DMS 273 treated with DMSO at 0.1 percent for 48 hours (cell line): ENCODE results near the gene LBHD2.
A peak's percentile ranks its signal among the peaks of the same experiment; 100 is the strongest.
"Not testable (repeated sequence)": the region's sequence is repeated elsewhere in the genome, so short reads cannot be mapped to it uniquely, and the experiment has no call there.

Experiments
- DNase-seq: peaks from one replicate; lab custom pipeline; 2025; lab: John Stamatoyannopoulos, UW

LBHD2 gene

DNA sequence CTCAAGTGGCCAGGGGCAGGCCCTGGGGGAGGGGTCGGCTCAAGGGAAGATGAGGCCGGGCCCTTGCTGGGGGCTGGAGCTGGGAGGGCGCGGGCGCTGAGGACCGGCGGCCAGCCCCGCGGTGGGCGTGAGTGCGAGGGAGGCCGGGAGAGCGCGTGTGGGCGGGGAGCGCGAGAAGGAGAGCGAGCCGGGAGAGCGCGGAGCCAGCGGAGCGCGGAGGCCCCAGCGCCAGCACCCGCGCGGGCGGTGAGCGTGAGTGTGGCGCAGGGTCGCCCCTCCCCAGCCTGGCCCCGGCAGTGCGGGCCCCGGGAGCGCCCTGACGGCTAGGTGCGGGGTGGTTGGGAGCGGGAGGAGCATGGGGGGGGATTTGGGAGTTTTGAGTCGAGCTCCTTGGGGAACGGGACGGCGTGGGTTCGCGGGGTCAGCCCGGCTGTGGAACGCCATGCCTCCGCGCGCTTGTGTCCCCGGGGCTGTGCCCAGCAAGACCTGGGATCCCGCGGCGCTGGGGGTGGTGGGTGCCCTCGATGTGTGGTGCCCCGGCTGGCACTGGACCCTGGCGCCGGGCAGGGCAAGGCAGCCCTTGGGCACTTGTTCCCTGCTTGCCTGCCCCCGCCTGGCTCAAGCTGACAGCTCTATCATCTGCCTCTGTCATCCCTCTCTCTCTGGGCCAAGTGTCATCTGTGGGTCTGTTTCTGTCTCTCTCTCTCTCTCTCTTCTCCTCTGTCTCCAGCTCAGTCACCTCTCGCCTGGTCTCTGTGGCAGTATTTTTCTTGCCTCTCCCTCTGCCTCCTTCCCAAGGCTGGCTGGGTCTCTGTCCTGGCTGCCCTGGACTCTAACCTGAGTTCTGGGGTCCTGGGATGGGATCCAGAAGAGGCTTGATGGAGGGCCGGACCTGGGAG, at the start of gene LBHD2:
Gene LBHD2, plus strand, starts transcription at position 190 of the 899 bp plus-strand sequence. CDS start 1,803 bp downstream, outside the sequence.
- DNase-seq, result no peak

DNA sequence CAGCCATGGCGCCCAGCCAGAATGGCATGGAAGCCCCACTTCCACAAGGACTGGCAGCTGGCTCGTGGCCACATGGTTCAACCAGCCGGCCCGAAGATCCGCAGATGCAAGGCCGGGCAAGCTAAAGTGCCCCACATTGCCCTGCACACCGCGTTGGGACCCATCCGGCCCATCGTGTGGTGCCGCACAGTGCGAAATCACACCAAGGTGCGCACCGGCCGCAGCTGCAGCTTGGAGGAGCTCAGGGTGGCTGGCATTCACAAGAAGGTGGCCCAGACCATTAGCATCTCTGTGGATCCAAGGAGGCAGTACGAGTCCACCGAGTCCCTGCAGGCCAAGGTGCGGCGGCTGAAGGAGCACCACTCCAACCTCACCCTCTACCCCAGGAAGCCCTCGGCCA, 42.5 kb upstream of the LBHD2 start:
- DNase-seq, result no peak

DNA sequence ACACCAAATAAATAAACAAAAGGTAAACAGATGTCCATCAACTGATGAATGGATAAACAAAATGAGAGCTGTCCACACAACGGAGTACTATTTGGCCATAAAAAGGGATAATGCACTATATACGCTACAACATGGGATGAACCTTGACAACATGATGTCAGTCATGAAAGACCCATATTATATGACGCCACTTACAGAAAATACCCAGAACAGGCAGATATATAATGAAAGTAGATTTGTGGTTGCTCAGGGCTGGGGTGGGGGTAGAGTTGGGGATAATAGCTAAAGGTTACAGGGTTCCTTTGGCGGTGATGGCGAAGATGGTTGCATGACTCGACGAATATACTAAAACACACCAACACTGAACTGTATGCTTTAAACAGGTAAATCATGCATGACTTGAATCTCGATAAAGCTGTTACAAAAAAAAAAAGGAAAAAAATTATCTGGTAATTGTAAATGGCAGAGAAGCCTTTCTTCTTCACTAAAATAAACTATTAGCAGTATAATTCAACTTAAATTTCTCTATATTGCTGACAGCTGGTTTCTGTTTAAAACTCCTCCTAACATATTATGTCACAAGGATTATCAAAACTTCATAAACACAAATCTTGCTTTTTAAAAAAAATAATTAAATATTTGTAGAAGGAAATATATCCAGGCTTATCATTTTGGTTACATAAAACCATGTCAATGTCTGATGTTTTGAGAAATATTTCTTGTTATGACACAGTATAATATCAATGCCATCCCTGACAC, 40.6 kb upstream of the LBHD2 start:
- no peak for DNase-seq

DNA sequence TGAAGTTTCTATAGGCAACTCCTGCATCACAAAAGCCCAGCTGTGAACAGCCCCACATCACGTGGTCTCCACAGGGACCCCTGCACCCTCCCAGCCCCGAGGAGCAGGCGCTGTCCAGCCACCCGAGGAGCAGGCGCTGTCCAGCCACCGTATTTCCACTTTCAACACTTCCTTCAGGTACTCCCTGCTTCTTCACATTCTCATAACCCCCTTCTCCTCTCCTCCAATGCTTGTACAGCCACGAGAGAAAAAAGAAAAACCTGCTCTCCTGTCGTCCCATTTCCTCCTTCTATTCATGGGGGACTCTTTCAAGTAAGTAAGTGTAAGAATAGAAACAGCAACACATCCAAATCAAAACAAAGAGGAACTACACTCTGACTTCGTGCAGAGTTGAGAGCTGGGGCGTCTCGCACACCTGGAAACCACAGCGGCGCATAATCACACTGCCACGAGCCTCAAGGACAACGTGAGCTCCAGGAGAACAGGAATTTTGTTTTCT, 38.6 kb upstream of the LBHD2 start:
- no peak for DNase-seq

DNA sequence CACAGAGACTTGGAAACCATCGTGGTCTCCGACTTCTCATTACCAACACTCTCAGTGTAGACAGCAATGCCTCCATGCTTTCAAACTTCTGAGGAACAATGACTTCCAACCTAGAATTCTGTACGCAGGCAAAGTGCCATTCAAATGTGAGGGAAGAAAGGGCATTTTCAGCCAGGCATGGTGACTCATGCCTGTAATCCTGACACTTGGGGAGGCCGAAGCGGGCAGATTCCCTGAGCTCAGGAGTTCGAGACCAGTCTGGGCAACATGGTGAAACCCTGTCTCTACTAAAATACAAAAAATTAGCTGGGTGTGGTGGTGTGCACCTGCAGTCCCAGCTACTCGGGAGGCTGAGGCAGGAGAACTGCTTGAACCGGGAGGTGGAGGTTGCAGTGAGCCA, 36.6 kb upstream of the LBHD2 start:
- not testable (repeated sequence) for DNase-seq

DNA sequence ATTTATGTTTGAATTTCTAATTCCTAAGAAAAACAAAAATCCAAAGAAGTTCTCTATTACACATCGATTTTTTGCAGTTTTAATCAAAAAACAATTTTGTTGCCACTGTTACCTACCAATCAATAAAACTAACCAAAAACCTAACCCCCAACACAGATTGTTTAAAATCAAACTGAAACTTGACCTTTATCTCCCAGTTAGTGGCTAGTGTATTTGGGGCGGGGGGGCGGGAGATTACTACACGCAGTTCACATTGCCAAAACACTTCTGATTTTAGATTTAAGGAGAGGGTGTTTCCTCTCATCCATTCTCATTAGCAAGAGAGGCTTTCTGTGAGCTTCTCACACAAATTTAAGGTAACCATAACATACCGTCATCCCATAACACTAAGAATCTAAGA, 33.1 kb upstream of the LBHD2 start:
- no peak for DNase-seq

DNA sequence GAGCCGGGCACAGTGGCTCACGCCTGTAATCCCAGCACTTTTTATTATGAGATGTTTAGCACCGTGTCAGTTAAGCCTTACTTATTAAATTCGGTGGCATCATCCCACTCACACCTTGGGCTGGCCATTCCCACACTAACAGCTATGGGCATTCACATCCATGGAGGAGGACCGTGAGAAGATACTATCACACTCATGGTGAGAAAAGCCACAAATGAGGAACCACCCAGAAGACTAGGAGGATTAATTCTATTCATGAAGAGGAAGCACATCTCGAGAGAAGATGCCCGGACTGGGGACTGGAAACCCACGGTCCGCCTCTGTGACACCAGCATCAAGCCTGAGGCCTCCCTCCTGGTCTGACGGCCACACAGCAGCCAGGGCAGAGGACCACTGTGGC, 31.6 kb upstream of the LBHD2 start:
- DNase-seq, result no peak

DNA sequence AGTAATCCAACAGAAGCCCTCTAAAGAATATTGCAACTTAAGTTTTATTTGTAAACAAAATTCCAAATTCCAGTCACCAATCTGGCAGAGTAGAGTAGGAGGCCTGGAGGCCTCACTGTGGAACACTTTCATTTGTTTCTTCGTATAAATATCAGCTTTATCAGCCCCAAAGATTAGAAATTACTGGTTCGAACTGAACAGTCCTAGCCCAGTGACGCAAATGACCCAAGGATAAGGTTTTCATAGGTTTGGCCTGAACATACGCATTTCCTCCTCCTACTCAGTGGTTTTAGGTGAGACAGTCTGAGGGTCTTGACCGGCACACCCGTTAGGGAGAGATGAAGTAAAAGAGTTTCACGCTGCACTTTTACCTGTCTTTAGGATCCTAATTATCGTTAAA, 28.3 kb upstream of the LBHD2 start:
- DNase-seq, result no peak

DNA sequence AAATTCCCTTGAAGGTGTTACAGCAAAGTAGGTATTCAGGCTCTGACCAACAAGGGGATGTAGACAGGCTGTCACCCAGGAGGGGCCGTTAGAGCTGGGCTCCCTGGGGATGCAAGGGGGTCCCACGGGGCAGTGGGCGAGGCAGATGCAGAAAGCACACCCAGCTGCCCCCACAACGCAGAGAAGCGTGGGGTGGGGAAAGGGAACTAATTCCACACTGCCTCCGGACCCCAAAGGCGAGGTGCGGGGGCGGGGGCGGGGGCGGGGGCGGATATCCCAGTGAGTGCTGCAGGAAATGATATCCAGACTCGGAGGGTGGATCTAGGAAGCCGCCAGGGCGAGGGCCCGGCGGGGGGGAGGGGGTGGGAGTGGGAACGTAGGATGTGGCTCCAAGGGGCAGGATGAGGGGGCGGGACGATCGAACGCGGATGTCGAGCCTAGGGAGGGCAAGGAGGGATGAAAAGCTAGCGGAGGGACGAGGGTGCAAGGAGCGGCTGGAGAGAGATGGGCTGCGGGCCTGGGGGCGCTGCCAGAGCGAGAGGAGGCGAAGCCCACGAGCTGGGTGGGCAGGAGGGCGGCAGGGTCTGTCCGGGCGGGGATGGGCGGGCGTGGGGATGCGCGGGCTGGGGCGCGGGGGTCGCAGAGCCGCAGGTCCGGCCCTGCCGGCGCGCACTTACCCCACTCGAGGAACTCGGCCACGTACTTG, 27.5 kb upstream of the LBHD2 start:
- DNase-seq, result no peak

DNA sequence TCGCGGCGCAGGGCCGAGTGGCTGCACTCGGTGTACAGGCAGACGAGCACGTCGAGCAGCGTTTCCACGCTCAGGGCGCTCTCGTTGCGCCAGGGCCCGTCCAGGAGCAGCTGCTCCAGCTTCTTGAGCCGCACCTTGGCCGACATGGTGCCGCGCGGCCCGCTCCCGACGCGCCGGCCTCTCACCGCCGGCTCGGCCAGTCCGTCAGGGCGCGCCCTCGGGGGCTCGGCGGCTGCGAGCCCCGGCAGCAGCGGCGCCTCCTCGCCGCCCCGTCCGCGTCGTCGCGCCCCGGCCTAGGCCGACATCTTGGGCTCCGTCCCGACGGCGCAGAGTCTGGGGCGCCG, 27.0 kb upstream of the LBHD2 start:
- no peak for DNase-seq

DNA sequence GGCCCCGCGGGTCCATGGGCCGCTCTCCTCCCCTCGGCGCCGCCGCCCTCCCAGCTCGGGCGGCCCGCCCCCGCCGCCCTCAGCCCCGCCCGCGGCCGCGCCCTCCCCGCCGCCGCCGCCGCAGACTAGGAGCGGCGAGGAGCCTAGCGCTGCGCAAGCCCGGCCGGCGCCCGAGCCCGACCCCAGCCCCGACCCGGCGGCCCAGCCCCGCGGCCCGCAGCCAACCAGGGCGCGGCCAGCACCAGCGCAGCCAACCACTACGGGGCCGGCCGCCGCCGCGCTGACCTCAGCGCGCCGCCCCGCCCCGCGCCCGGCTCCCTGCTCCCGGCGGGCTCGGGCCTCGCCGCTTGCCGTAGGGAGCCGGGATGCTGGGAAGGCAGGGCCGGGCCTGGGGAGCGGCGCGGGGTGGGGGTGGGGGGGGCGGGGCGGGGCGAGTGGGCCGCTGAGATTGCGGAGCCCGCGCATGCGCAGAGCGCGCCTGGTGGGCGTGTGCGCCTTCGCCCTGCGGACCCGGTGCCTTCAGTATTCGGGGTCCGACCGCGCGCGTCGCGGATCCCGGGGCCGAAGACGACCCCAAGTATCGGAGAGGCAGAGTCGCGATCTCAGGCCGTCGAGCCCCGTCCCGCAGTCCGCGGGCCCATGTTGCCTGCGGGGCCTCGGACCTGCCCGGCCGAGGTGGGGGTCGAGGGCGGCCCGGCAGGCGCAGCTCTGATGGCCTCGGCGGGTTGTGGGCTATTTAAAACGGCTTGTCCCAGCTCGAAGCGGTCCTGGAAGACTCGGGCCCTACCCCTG, 26.4 kb upstream of the LBHD2 start, which contains the start of gene CDC42BPB:
Gene CDC42BPB, minus strand, starts transcription at position 178 of the 792 bp plus-strand sequence. CDS start 376 bp downstream, outside the sequence.
- DNase-seq, result peak; percentile 68

DNA sequence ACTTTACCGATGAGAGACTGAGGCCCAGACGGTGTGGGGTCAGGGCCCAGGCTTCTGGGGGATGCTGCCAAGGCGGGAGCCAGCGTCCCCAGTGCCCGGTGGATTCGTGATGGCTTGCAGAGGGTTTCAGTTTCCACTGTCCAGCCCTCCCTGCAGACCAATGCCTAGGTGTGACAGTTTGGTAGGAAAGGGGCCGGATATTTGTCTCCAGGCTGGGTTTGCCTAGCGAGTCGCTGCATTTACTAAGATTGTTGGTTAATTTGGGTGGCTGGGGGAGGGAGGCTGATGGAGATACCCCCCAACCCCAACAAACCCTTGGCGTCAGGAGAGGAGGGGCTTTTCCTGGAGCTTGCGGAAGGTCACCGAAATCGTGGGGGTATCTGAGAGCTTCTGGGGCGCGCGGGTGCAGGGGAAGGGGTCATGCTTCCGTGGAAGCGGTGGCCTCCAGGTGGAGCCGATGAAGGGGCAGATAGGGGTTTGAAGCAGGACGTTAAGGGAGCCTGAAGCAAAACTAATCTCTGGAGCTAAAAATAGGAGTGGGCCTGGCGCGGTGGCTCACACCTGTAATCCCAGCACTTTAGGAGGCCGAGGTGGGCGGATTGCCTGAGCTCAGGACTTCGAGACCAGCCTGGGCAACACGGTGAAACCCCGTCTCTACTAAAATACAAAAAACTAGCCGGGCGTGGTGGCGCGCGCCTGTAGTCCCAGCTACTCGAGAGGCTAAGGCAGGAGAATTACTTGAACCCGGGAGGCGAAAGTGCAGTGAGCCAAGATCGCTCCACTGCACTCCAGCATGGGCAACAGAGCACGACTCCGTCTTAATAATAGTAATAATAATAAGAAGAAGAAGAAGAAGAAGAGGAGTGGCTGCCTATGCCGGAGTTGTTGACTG, 25.6 kb upstream of the LBHD2 start:
- no peak for DNase-seq

DNA sequence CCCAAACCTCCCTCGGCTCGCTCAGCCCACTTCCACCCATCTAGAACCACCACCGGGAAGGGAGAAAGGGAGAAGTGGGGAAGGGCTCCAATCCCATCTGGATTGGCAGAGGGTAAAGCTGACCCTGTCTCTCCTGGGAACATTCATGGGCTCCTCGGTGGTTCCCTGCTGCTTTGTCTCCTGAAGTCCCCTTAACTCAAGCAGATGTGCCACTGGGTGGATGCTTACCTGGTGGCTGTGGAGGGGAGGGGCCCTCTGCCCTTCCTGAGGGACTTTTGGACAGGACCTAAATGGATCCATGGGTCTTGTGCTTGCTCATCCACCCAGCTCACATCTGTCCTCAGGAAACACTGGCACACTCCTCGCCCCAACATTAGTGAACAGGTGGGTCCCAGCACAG, 24.5 kb upstream of the LBHD2 start:
- DNase-seq, result no peak

DNA sequence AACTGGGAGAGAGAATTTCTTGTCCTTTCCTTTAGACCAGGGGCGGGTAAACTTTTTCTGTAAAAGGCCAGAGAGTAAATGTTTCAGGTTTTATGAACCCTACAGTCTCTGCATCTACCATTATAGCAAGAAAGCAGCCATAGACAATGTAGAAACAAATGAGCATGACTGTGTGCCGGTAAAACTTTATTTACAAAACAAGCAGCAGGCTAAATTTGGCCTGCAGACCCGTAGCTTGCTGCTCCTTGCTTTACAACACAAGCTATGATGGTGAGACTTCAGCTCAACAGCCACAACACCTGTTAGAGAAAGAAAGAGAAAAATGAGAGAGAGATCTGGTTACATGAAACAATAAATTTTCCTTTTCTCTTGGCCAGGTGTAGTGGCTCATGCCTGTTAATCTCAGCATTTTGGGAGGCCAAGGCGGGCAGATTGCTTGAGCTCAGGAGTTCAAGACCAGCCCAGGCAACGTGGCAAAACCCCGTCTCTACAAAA, 22.5 kb upstream of the LBHD2 start:
- no peak for DNase-seq

DNA sequence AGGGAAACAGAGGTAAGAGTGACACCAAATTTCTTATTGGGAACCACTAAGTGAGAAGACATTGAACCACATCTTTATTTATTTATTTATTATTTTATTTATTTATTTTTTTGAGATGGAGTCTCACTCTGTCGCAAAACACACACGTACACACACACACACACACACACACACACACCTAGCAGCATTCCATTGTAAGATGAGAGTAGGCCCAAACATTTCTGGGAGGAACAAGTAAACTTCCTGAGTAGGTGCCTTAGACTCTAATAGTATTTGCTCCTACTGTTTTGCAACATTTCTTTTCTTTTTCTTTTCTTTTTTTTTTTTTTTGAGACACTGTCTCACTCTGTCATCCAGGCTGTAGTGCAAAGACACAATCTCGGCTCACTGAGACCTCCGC, 19.6 kb upstream of the LBHD2 start:
- no peak for DNase-seq

DNA sequence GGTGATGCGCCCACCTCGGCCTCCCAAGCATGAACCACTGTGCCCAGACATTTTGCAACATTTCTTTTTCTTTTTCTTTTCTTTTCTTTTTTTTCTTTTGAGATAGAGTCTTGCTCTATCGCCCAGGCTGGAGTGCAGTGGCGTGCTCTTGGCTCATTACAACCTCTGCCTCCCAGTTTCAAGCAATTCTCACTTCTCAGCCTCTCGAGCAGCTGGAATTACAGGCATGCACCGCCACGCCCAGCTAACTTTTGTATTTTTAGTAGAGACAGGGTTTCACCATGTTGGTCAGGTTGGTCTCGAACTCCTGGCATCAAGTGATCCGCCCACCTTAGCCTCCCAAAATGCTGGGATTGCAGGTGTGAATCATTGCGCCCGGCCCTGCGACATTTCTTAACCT, 19.0 kb upstream of the LBHD2 start:
- DNase-seq, result no peak

DNA sequence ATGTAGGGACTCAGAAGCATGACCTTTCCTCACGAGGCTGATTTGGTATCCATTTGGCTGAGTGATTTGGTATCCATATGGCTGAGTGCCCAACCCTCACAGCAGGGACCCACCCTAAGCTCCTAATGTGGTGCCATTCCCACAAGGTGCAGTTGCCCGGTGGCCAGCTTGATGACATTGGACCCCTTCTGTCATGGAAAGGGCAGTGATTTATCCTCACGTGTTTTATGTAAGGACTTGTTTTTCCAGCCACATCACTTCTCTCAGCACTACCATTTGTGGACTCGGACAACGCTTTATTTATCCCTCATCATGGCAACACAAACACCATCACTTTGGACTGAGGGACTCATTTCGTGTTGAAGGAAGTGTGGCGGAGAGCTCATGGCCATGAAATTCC, 18.1 kb upstream of the LBHD2 start:
- no peak for DNase-seq

DNA sequence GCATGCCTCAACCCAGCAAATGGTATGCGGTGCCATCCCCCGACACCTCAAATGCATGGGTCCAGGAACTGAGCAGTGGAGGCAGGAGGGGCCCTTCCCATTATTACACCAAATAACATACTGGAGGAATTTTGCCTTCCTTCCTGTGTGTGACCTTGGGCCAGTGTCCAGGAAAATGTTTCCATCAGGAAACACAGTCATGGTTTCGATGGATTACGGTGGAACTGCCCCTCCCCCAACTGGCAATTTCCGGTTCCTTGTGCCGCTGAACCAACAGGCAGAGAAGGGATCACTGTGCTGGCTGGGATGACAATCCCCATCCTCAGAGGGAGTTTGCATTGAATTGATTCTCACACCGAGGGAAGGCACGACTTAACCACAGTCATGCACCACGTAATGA, 17.6 kb upstream of the LBHD2 start:
- no peak for DNase-seq

DNA sequence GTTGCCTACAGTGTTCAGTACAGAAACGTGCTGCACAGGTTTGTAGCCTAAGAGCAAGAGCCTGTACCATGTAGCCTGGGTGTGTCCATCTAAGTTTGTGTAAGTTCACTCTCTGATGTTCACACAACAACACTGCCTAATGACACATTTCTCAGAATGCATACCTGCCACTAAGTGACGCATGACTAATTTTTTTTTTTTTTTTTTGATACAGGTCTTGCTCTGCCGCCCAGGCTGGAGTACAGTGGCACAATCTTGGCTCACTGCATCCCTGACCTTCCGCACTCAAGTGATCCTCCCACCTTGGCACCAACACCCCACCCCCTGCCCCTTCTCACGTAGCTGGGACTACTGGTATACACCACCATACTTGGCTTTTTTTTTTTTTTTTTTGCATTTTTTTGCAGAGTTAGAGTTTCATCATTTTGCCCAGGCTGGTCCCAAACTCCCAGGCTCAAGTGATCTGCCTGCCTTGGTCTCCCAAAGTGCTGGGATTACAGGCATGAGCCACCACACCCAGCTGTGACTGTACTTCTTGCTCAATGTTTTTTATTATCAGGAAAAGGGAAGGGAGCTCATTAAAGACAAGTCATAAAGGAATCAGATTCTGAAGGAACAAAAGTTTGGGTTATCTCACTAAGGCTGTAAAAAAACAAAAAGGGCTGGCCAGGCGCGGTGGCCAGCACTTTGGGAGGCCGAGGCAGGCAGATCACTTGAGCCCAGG, 16.6 kb upstream of the LBHD2 start:
- no peak for DNase-seq
